Hematopoietic multipotent progenitor cell treated with erythropoietin and hydrocortisone succinate and interleukin-3 and kit ligand, for 15 days (in vitro differentiated cells): ENCODE results near the gene AKT3.

Source experiments
- DNase-seq: peaks from one replicate; pipeline ENCODE4 v3.0.0-alpha.2; 2015; ENCODE audit warnings: low spot score

The AKT3 gene

GRCh38 chr1:243507001-243507671, 342.9 kb downstream of the AKT3 start:
- DNase-seq: no peak

- no peak for DNase-seq
Observed at GRCh38 chr1:243505986-243506689, 343.9 kb downstream of the AKT3 start.

- DNase-seq: no peak
Observed at GRCh38 chr1:243503155-243503554, 346.9 kb downstream of the AKT3 start.

GRCh38 chr1:243501002-243501401, 349.0 kb downstream of the AKT3 start:
- DNase-seq: no peak

GRCh38 chr1:243500512-243500911, 349.5 kb downstream of the AKT3 start:
- no peak for DNase-seq

GRCh38 chr1:243499711-243500110, 350.3 kb downstream of the AKT3 start:
- DNase-seq: no peak

- no peak for DNase-seq
Observed at GRCh38 chr1:243499248-243499647, 350.8 kb downstream of the AKT3 start.

- no peak for DNase-seq
Observed at GRCh38 chr1:243497939-243498681, 351.9 kb downstream of the AKT3 start.

- DNase-seq: no peak
Observed at GRCh38 chr1:243496806-243497205, 353.2 kb downstream of the AKT3 start.

- DNase-seq: no peak
Observed at GRCh38 chr1:243496187-243496646, 353.8 kb downstream of the AKT3 start.

GRCh38 chr1:243495442-243496186, 354.4 kb downstream of the AKT3 start:
- no peak for DNase-seq

- DNase-seq: no peak
Observed at GRCh38 chr1:243494741-243495431, 355.2 kb downstream of the AKT3 start.

GRCh38 chr1:243493156-243494129, 356.6 kb downstream of the AKT3 start:
- DNase-seq: no peak

- DNase-seq: no peak
Observed at GRCh38 chr1:243490748-243491686, 359.0 kb downstream of the AKT3 start.

- no peak for DNase-seq
Observed at GRCh38 chr1:243489681-243490546, 360.1 kb downstream of the AKT3 start.

GRCh38 chr1:243489158-243489527, 360.9 kb downstream of the AKT3 start:
- DNase-seq: no peak

- no peak for DNase-seq
Observed at GRCh38 chr1:243488459-243489157, 361.4 kb downstream of the AKT3 start.
